HEK293 (cell line): ENCODE data around the gene DAW1.

Experiments used
- CTCF ChIA-PET: fragments of 350-600 bp; formaldehyde crosslinking; extraction: SDS; loops from one replicate; lab custom pipeline; 2021; ENCODE audit warnings: antibody characterized with exemption; lab: Yijun Ruan, JAX
- POLR2A ChIA-PET: fragments of 300-600 bp; formaldehyde crosslinking; extraction: SDS; loops from one replicate; lab custom pipeline; 2020; ENCODE audit warnings: antibody characterized with exemption, inconsistent platforms; lab: Yijun Ruan, JAX
- H3K27ac ChIP-seq: fragments of 200-500 bp; sonication (Bioruptor generic); 2 replicates; pipeline ENCODE4 v1.5.1; 2014; ENCODE audit warnings: low read depth, low read length, control low read depth, inconsistent platforms; ENCODE audit errors: extremely low read depth
- H3K36me3 ChIP-seq, 2 experiments: fragments of 200-500 bp in 1 of 2; sonication (Bioruptor generic) in 1 of 2; 1 replicate in 1 of 2; 2 replicates in 1 of 2; pipeline ENCODE4 v1.5.1; 2014 to 2017; ENCODE audit warnings: inconsistent platforms in 2 of 2, low read length in 2 of 2; ENCODE audit not compliant: control insufficient read depth in 2 of 2, insufficient read depth in 1 of 2
- H3K4me1 ChIP-seq: fragments of 200-500 bp; sonication (Bioruptor generic); 2 replicates; pipeline ENCODE4 v1.5.1; 2014; ENCODE audit warnings: mild to moderate bottlenecking, low read length, inconsistent platforms; ENCODE audit not compliant: control insufficient read depth, insufficient read depth
- H3K4me3 ChIP-seq: 2 replicates; pipeline ENCODE4 v1.5.1; 2011; ENCODE audit warnings: low read depth, mild to moderate bottlenecking, control low read depth, low read length, moderate library complexity
- H3K9me3 ChIP-seq: fragments of 200-500 bp; sonication (Bioruptor generic); 2 replicates; pipeline ENCODE4 v1.5.1; 2014; ENCODE audit warnings: low read depth, low read length, inconsistent platforms; ENCODE audit not compliant: control insufficient read depth, insufficient read depth
- GLI4 ChIP-seq: fragments of 450-650 bp; formaldehyde crosslinking; IDR thresholded peaks from 2 replicates; pipeline ENCODE4 v1.5.1; 2016; ENCODE audit warnings: missing biosample characterization, missing genetic modification characterization
- HOXA7 ChIP-seq: sonication (generic); formaldehyde crosslinking; IDR thresholded peaks from 2 replicates; pipeline ENCODE4 v1.8.1; 2022; ENCODE audit warnings: missing genetic modification reagents, borderline replicate concordance
- KLF10 ChIP-seq: fragments of 450-650 bp; IDR thresholded peaks from 2 replicates; pipeline ENCODE4 v1.5.1; 2018; ENCODE audit warnings: missing biosample characterization, mild to moderate bottlenecking, missing genetic modification characterization
- KLF8 ChIP-seq: fragments of 450-650 bp; formaldehyde crosslinking; IDR thresholded peaks from 2 replicates; pipeline ENCODE4 v1.5.1; 2016; ENCODE audit warnings: missing biosample characterization, missing genetic modification characterization
- KLF9 ChIP-seq: fragments of 450-650 bp; formaldehyde crosslinking; IDR thresholded peaks from 2 replicates; pipeline ENCODE4 v1.5.1; 2016; ENCODE audit warnings: missing biosample characterization, missing genetic modification characterization, low read depth
- MZF1 ChIP-seq: fragments of 450-650 bp; formaldehyde crosslinking; IDR thresholded peaks from 2 replicates; pipeline ENCODE4 v1.5.1; 2017; ENCODE audit warnings: missing biosample characterization, missing genetic modification characterization, borderline replicate concordance
- ZFP37 ChIP-seq: fragments of 450-650 bp; formaldehyde crosslinking; IDR thresholded peaks from 2 replicates; pipeline ENCODE4 v1.5.1; 2016; ENCODE audit warnings: missing biosample characterization, missing genetic modification characterization
- ZFP69B ChIP-seq: fragments of 450-650 bp; formaldehyde crosslinking; IDR thresholded peaks from 2 replicates; pipeline ENCODE4 v1.5.1; 2016; ENCODE audit warnings: missing biosample characterization, missing genetic modification characterization
- ZNF140 ChIP-seq: fragments of 450-650 bp; formaldehyde crosslinking; IDR thresholded peaks from 2 replicates; pipeline ENCODE4 v1.5.1; 2016; ENCODE audit warnings: missing biosample characterization, missing genetic modification characterization
- ZNF155 ChIP-seq: fragments of 450-650 bp; formaldehyde crosslinking; IDR thresholded peaks from 2 replicates; pipeline ENCODE4 v1.5.1; 2016; ENCODE audit warnings: missing biosample characterization, missing genetic modification characterization
- ZNF24 ChIP-seq: fragments of 450-650 bp; formaldehyde crosslinking; IDR thresholded peaks from 2 replicates; pipeline ENCODE4 v1.5.1; 2016; ENCODE audit warnings: missing biosample characterization, missing genetic modification characterization
- ZNF248 ChIP-seq: fragments of 450-650 bp; formaldehyde crosslinking; IDR thresholded peaks from 2 replicates; pipeline ENCODE4 v1.5.1; 2017; ENCODE audit warnings: missing biosample characterization, missing genetic modification characterization
- ZNF266 ChIP-seq: fragments of 450-650 bp; formaldehyde crosslinking; IDR thresholded peaks from 2 replicates; pipeline ENCODE4 v1.5.1; 2016; ENCODE audit warnings: missing biosample characterization, missing genetic modification characterization, low read depth
- ZNF280C ChIP-seq: fragments of 450-650 bp; formaldehyde crosslinking; IDR thresholded peaks from 2 replicates; pipeline ENCODE4 v1.5.1; 2016; ENCODE audit warnings: missing biosample characterization, missing genetic modification characterization
- ZNF341 ChIP-seq: fragments of 450-650 bp; formaldehyde crosslinking; IDR thresholded peaks from 2 replicates; pipeline ENCODE4; 2016; ENCODE audit warnings: low read depth, missing biosample characterization, missing genetic modification characterization
- ZNF366 ChIP-seq: fragments of 450-650 bp; formaldehyde crosslinking; conservative IDR thresholded peaks from 2 replicates; pipeline ENCODE4 v1.5.1; 2016; ENCODE audit warnings: missing biosample characterization, missing genetic modification characterization
- ZNF416 ChIP-seq: fragments of 450-650 bp; formaldehyde crosslinking; IDR thresholded peaks from 2 replicates; pipeline ENCODE4 v1.5.1; 2016; ENCODE audit warnings: missing biosample characterization, missing genetic modification characterization
- ZNF513 ChIP-seq: fragments of 450-650 bp; IDR thresholded peaks from 2 replicates; pipeline ENCODE4 v1.5.1; 2018; ENCODE audit warnings: missing biosample characterization, missing genetic modification characterization
- ZNF544 ChIP-seq: fragments of 450-650 bp; formaldehyde crosslinking; IDR thresholded peaks from 2 replicates; pipeline ENCODE4 v1.5.0; 2017; ENCODE audit warnings: missing biosample characterization, missing genetic modification characterization
- ZNF610 ChIP-seq: fragments of 450-650 bp; formaldehyde crosslinking; IDR thresholded peaks from 2 replicates; pipeline ENCODE4 v1.5.1; 2016; ENCODE audit warnings: missing biosample characterization, missing genetic modification characterization, borderline replicate concordance
- ZNF623 ChIP-seq: fragments of 450-650 bp; formaldehyde crosslinking; IDR thresholded peaks from 2 replicates; pipeline ENCODE4 v1.5.1; 2016; ENCODE audit warnings: missing biosample characterization, missing genetic modification characterization
- ZNF626 ChIP-seq: fragments of 450-650 bp; sonication (Bioruptor Pico); formaldehyde crosslinking; IDR thresholded peaks from 2 replicates; pipeline ENCODE4 v1.5.1; 2018; ENCODE audit warnings: missing biosample characterization, missing genetic modification characterization, inconsistent platforms
- ZNF654 ChIP-seq: fragments of 450-650 bp; formaldehyde crosslinking; IDR thresholded peaks from 2 replicates; pipeline ENCODE4 v1.5.1; 2016; ENCODE audit warnings: low read depth, missing biosample characterization, missing genetic modification characterization
- ZNF776 ChIP-seq: fragments of 450-650 bp; formaldehyde crosslinking; IDR thresholded peaks from 2 replicates; pipeline ENCODE4 v1.5.0; 2017; ENCODE audit warnings: missing biosample characterization, missing genetic modification characterization, borderline replicate concordance
- ZNF777 ChIP-seq: fragments of 450-650 bp; formaldehyde crosslinking; IDR thresholded peaks from 2 replicates; pipeline ENCODE4 v1.5.1; 2017; ENCODE audit warnings: missing biosample characterization, missing genetic modification characterization, borderline replicate concordance
- ZNF843 ChIP-seq: fragments of 450-650 bp; formaldehyde crosslinking; IDR thresholded peaks from 2 replicates; pipeline ENCODE4 v1.5.1; 2016; ENCODE audit warnings: missing biosample characterization, missing genetic modification characterization
- ZSCAN18 ChIP-seq: fragments of 450-650 bp; formaldehyde crosslinking; IDR thresholded peaks from 2 replicates; pipeline ENCODE4 v1.5.1; 2016; ENCODE audit warnings: missing biosample characterization, missing genetic modification characterization

DAW1 gene

GRCh38 chr2:227939271-227940027 is 68.0 kb downstream of the DAW1 start:
- Histone ChIP-seq H3K9me3 (no peaks in the 10 kb centered on the region), H3K4me3 (no peak overlapping the region), H3K36me3 (no peaks in the 10 kb centered on the region), H3K27ac (no peak overlapping the region), H3K4me1 (no peaks in the 10 kb centered on the region)
- TF ChIP-seq ZNF843 (tag by site-specific recombination) (no peak), HOXA7 (CRISPR knock-in tag) (no peak), ZNF776 (tag by site-specific recombination) (no peak), ZNF366 (tag by site-specific recombination) (peak; percentile 71), ZNF623 (no peak), ZNF544 (tag by site-specific recombination) (no peak), ZNF140 (tag by site-specific recombination) (no peak), ZNF341 (tag by site-specific recombination) (no peak), ZNF513 (tag by site-specific recombination) (no peak), ZNF24 (no peak), ZNF654 (tag by site-specific recombination) (peak; percentile 76), GLI4 (tag by site-specific recombination) (no peak), ZNF610 (tag by site-specific recombination) (no peak), KLF10 (tag by site-specific recombination) (no peak), ZNF280C (tag by site-specific recombination) (no peak)
- POLR2A ChIA-PET = no interaction called here
- CTCF ChIA-PET = interaction anchor here (0.5 to 1.8 kb wide), 9 partner anchors 12 to 596 kb away, joined by 3 to 6 read pairs (median 3); no protein-coding TSS in a partner anchor

GRCh38 chr2:227942021-227942420 is 70.6 kb downstream of the DAW1 start:
- Histone ChIP-seq H3K27ac (no peak overlapping the region), H3K4me3 (no peak overlapping the region), H3K9me3 (no peaks in the 10 kb centered on the region), H3K36me3 (no peaks in the 10 kb centered on the region), H3K4me1 (no peaks in the 10 kb centered on the region)
- CTCF ChIA-PET = interaction anchor here (0.6 to 1.9 kb wide), 2 partner anchors 52 to 916 kb away, joined by 3 to 6 read pairs; no protein-coding TSS in a partner anchor
- TF ChIP-seq KLF8 (no peak), ZNF626 (tag by site-specific recombination) (no peak), ZNF155 (tag by site-specific recombination) (no peak), KLF9 (tag by site-specific recombination) (no peak), ZFP69B (tag by site-specific recombination) (no peak), ZSCAN18 (tag by site-specific recombination) (no peak), ZNF777 (tag by site-specific recombination) (no peak), MZF1 (no peak), ZNF416 (tag by site-specific recombination) (no peak), ZFP37 (tag by site-specific recombination) (no peak), ZNF248 (tag by site-specific recombination) (no peak), ZNF266 (tag by site-specific recombination) (no peak)
- TF ChIP-seq, all 188 proteins: peak for 0
- POLR2A ChIA-PET = no interaction called here
